ENCODE measurements around the gene MEIS1.

Gene MEIS1

DNA sequence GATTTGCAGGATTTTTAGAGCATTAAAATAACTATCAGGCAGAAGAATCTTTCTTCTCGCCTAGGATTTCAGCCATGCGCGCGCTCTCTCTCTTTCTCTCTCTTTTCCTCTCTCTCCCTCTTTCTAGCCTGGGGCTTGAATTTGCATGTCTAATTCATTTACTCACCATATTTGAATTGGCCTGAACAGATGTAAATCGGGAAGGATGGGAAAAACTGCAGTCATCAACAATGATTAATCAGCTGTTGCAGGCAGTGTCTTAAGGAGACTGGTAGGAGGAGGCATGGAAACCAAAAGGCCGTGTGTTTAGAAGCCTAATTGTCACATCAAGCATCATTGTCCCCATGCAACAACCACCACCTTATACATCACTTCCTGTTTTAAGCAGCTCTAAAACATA is 137.0 kb downstream of the MEIS1 start:
- no peak for DNase-seq

DNA sequence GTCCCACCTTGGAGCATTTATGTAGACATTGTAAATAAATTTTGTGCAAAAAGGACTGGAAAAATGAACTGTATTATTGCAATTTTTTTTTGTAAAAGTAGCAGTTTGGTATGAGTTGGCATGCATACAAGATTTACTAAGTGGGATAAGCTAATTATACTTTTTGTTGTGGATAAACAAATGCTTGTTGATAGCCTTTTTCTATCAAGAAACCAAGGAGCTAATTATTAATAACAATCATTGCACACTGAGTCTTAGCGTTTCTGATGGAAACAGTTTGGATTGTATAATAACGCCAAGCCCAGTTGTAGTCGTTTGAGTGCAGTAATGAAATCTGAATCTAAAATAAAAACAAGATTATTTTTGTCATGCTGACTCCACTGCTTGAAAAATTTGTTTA is 137.5 kb downstream of the MEIS1 start:
- DNase-seq, result no peak

DNA sequence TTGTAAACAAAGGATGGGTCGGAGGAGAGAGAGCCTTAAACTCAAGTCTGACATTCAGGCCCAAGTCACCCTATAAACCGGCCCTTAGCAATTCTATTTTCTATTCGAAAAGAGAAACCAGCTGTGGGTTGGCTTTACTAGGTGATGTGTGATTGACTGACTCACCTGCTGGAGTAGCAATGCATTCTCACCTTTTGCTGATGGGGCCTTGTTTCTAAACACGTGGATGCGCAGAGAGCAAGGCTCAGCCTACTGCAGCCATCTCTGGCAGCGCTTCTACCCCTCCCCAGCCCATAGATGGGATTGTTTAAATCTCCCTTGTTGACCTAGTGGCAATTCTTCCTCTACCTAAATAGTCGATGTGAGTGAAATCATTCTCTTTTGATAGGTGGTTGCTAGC is 138.5 kb downstream of the MEIS1 start:
- no peak for DNase-seq

DNA sequence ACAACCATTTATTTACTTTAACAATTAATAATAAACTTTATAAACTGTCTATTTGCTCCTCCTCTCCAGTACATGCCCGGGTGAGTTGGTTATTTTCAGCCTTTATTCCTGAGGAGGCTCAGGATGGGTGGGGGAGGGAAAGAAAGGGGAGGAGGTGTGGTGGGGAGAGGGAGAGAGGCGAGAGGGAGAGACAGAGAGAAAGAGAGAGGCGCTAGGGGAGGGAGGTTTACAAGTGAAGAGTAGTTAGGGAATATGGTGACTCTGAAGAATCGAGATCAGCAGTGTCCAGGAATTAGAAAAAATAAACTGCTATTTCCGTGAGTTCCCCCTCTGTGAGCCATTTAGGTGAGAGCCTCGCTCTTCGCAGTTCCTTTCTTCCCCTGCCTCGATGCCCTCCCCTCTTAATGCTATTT is 138.9 kb downstream of the MEIS1 start:
- DNase-seq, result no peak

DNA sequence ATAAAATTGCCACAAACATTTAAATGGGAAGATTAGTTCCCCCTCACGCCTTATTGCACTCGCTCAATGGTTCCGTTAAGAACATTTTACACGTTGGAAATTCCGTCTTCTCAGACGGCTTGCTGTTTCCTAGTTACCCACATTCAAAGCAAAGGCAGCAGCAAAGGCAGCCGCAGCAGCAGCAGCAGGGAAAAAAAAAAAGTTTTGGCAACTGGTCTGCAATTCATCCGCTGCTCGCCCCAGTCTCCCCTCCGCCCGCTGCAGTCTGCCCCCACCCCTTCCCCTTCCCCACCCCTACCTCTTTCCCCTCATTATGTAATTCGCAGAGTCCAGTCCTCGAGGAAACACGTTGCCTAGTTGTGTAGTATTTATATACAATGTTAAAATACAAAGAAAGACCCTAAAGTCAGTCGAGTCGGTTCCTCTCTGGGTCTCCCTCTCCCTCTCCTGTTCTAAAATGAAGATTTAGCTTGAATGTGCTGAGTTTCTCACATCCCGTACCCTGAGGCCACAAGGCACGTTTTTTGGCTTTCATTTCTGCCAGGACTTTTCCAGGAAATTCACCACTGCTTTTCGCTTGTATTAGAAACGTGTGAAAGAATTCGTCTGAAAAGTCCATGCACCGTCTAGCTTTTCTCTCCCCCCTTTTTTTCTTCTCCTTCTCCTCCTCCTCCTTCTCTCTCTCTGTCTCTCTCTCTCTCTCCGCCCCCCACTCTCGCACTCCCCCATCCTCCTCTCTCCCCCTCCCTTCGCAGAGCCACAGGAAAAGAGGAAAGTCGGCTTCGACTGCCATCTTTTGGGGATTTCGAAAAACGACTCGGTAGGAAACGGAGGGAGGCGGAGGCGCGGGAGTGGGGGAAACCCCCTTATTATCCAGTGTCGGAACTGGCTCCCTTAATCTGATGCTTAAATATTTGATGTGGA is 140.0 kb downstream of the MEIS1 start:
- no peak for DNase-seq

DNA sequence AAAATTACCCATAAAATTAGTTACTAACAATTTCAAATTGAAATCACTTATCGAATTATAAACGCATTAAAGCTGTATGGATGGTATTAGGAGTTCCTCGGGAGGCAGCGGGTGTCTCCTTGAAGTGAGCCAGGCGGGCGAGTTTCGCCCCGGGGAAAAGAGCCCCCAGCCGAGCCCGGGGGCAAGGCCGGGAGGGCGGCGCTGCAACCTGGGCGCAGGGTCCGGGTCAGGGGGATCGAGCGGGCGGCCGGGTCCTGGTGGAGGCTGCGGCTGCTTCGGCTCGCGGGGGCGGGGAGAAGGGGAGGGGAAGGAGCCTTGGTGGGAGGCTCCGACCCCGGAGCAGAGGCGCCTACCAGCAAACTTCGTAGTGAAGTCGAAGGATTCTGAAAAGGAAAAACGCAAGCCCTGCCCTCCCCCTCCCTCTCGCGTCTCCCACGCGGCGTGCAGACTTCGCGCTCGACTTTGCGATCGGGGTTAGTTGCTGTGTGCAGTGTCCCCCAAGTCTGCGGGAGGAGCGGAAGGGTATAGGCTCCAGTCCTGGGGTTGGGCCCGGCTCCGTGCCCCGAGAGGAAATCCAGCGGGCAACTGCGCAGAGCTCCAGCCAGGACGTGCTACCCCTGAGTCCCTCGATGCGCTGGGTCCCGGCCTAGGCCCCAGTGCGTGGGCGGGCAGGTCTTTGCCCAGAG is 140.8 kb downstream of the MEIS1 start:
- no peak for DNase-seq

DNA sequence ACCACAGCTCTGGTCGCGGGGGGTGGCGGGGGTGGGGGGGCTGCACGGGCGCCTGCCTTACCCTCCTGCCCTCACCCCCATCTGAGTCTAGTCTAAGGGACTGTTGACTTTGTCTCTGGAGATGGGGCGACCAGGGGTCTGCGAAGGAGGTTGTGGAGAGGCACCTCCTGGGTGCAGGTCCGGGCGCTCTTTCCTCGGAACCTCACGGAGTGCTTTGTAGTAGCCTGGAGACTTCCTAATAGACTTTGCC is 141.3 kb downstream of the MEIS1 start:
- no peak for DNase-seq

DNA sequence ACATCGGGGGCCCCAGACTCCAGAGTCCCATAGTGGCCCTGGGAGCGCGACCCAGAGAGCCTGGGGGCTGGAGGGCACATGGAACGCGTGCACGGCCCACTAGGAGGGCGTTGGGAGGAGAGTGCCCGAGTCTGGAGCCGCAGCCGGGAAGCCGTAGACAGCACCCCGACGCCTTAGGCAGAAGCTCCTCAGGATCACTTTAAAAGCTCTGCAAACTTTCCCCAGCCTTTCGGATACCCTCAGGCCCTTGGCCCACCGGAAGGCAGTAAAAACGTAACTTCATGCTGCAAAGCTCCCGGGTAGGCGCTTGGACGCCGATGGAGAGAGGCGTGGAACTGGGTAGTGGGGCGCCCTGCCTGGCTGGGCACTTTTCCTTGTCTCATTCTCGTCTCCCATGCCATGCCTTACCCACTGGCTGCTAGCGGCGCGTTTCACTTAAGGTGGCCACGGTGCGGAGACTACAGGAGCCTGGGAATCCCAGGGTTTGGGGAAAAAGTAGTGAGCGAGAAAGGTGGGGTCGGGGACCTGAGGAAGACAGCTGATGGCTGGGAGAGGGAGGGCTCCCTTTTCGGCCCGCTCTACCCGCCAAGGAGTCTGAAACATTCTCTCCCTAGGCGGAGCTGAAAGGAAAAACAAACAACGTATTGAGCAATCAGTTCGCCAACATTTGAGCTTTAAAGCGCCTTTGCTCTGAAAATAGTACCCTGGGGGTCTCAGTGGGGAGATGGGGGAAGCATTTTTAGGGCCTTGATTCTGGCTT is 141.8 kb downstream of the MEIS1 start:
- no peak for DNase-seq

DNA sequence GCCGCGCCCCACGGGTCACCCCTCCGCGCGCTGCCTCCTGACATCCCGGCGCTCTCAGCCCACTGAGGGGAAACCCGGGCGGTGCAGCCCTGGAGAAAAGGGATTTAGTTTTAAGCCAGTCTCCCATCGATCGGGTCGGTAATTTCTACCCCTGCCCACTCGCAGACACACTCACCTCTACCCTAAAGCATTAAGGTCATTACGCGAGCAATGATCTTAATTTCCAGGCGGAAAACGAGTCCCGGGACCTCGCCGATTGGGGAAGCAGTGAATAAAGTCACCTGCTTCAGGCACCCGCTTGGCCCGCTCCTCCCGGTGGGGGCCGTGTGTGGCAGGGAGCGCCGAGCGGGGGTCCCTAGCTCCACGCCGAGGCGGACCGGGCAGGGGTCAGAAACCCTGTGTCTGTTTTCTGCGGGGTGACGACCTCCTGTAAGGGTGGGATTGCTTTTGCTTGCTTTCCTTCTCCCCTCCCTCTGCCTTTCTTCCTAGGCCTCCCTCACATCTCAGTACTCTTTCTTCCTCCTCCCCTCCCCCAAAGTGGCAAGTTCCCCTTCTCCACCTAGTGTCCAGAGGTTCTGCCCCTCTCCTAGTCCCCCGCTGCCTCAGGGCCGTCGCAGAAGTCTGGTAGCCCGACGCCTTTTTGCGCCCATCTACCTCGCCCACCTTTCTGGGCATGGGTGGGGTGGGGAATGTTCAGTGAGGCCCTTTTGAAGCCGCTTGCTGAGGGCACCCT is 142.6 kb downstream of the MEIS1 start:
- no peak for DNase-seq

DNA sequence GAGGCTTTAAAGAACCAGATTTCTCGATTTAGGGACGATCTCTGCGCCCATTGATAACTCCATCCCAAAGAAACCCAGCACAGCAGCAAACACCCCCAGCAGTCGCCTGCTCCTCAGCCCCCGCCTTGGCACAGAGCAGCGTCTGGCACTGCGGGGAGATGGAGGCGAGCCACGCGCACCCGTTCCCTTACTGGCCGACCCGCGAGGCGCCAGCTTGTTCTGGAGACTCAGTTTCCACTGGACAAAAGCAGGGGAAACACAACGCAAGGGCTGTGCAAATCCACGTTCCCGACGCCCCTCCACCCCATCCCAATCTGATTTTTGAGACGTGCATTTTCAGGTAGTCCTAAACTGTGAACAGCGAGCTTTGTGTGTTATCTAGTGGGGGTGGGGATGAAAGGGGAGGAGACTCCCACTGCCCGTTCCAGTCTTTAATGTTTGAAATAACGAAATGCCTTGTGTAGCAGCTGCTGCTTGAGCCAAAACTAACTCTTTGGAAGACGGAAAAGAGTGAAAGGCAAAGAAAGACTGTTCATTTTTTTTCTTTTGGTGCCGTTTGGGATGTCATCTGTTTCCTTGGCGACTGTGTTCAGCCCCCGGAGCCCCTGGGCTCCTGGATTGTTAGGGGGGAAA is 143.2 kb downstream of the MEIS1 start:
- no peak for DNase-seq

DNA sequence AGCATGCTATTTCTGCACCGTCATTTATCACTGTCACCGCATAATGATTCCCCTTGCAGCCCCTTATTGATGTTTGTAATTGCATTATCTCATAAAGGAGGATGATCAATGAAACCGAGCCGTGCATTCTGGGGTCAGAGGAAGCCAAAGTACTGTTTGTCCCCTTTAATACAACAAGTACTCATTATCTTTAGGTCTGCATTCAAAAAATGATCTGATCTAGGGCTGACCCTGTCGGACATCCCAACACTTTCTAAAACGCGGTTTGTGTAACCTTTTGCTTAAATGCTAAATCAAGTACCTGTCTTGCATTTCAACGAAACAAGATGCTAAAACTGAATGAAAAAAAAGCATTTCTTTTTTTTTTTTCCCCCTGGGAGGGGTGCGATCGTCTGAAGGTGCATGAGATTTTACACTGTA is 143.8 kb downstream of the MEIS1 start:
- DNase-seq, result no peak

DNA sequence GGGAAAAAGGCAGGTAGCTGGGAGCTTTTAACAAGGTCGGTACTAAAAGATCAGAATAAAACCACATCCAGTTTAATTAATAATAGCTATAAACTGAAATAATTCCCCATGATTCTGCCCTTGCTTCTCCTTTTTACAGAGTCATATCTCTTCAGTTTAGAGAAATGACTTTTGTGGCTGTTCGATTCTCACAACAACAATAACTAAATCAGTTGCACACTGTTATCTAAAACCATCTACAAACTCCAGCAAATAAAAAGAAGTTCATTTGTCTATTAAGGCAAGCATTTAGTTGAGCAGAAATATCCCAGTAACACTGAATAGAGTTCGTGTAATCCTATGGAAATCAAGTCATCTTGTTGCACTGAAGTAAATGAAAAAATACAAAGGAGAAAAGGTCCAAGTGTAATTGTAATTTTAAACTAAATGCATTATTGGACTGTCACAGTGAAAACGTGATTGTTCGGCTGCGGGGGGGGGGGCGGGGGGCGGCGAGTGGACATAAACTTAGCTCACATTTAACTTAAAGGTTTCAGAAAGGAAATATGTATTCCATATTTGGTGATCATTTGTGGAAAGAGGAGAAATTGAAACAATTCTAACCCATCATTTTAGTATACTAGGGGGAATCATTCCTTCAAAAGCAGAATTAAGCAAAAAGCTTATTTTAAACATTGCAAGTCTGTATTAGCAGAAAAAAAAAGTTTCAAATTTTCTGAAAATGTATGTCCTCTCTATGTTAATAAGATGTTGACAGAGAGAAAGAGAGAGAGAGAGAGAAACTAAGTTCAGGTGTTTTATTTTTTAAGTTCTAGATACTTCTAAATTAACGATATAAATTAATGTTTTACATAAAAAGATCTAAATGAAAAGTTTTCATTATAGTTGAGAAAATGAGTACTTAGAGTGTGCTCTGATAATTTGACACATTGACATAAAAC is 144.5 kb downstream of the MEIS1 start:
- no peak for DNase-seq

DNA sequence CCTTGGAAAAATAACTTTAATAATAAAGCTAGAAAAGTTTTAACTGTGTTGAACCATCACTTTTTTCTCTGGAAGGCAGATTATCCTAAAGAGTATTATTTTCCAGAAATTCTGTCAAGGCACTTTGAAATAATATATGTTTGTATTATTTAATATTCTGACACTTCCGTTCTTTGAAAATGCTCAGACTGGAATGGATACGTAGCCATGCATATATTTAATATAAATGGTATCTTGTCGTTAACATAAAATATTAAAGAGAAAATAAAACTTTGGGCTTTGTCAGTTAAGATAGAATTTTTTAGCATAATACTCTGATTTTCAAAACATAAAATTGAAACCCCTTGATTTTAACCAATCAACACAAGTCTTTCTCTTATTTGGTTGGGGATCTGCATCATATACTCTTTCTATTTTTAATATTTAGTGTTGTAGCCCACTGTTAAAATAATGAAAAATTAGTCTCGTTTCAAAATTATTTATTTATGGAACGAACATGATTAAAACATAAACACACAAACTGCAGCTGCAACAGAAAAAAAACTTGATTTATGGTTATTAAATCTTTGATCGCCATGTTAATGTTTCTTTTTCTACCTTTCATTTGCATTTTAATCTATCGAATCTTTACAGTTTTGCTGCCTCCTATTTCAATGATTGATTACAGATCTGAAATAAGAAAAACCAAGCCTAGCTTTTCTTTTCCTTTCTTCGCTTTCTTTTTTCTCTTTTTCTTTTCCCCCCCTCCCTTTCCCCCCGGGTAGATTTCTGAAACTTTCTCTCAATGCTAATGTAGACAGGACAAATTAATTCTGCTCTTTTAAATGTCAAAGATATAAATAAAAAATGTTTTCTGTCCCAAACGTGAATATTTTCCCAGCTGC is 145.5 kb downstream of the MEIS1 start:
- no peak for DNase-seq

DNA sequence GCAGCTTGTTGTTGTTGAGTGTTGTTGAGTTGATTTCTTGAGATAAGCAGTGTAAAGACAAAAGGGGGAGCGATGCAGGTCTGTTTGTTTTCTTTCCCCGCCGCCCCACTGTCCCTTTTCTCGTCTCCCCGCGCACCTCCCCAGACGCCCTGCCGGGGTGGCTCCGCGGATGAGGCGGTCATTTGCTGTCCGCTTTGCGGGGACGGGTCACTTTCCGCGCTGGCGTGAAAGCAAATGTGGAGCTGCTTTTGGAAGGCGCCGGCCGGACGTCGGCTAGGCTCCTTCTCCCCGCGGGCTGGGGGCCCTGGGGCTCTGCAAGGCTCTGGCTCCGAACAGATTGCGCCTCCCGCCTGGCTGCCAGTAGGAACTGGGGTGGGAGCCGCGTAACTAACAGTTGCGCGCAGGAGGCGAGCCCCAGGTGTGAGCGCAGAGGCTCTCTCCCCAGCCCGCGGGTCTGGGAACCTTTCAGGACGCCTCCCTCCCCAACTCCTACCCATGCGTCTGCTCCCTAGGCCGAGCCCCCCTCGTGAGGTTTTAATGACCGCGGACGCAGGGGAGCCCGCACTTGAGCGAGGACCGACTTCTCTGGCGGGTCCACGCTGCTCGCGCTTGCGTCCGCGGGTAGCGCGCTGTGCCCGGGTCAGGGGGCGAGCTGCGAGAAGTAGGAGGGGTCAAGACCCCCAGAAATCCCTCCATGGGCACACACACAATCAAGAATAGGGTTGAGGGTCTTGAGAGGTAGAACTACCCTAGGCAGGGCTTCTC is 146.6 kb downstream of the MEIS1 start:
- DNase-seq, result no peak

DNA sequence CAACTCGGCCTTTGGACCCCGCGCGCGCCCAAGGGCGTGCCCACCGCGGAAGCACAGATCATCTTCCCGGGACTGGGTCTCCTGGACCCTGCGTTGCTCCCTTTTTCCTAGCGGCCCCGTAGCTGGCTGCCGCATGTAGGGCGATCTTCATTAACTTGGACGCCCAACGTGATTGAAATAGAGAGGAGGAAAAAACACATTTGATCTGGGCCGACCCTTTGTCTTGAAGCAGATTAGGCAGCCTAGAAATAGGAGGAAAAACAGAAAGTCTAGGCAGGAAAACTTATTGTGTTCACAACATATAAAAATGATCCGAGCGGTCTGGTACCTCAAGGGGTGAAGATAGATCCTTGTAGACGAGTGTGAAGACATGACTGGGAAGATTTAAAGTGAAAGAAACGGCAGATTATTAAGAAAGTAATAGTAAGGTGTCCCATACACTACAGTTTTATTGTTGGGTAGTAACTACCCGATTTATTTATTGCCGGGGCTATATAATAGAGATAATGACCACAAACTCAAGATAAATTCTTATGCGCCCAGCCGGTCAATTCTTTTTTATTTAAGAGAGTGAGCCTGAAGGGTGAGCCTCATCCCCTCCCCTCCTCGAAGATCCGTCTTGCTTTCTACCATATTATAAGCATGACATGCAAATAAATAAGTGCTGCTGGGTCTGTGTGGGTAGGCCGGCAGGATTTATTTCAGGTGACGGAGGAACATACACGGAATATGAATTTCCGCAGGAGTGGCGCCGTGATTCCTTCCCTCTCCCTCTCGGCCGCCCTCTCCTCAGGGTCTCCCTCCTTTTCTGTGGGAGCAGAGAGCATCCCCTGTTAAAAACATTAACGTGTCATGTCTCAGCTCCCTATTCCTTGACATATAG is 147.4 kb downstream of the MEIS1 start:
- no peak for DNase-seq

DNA sequence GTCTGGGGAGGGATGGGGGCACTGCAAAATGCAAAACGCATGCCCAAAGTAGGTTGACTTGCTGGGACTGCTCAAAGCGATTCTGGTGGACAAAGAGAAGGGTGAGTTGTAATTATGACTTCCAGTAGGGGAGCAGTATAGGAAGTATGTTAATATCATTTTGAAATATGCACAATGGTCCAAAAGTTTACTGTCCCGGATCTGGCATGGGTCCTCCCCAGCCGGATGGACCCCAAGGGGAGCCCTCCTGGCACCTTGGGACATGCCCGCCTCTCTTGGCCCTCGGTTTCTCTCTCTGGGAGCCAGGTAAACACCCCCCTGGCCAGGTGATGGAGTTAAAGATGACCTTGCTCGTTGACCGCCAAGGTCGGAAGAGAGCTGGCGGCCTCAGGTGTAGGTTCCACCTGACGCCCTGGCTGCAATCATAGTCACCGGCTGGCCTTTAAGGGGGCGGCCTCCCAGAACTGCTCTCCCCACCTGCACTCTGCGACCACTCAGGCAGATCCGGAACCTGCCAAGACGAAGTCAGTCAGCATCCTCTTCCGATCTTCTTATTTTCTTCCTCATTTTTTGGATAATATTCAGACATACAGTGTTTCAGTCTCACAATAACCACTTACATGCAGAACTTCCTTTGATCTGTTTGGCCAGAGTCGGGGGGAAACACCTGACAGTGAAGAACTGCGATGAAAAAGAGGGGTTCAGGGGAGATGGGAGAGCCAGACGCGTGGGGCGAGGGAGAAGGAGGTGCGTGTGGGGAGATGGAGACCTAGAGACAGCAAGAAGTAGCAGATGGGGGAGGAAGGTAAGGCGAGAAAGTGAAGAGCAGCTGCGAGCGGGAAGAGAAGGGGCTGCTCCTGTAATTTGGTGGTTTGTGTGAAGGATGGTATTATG is 148.3 kb downstream of the MEIS1 start:
- no peak for DNase-seq

DNA sequence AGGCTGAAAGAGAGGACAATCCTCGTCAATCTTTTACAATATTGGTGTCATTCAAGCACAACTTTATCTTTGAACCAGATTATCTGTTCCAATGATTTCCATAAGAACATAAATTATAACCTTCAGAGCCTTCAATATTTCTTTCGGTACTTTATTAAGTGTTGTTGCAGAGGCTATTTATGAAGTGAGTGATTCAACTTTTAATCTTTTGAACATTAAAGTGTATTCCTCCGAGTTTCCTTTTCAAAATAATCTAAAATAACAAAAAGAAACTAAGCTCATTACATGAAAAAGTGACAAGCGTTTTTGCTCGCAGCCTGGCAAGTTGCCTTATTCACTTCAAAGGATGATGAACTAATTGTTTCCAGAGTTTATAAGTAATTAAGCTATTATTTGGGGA is 149.0 kb downstream of the MEIS1 start:
- no peak for DNase-seq

DNA sequence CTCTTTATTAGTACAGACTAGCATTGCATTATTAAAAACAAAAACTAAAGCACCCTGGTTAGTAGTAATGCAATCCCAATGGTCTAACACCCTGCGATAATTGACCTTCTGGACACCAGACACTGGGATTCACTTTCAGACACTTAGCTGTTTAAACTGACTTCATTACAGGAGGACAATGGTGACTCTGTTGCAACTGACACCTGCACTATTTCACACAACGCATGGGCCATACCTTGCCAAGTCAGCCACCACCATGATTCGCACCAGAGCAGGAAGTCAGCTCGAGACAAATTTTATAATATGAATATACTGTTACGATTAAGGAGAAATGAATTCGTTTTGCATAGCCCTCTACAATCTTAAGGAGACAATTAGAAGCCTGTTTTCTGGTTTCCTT is 150.7 kb downstream of the MEIS1 start:
- DNase-seq, result no peak
